Mesenteric fat pad (tissue), 1 donor: ENCODE results near the gene PACS1. TPM values are rescaled to one million over a fixed set of nuclear protein-coding genes. Genes with fewer than 3 reads are reported as not detected.

Source experiments
- DNase-seq: peaks from one replicate; pipeline ENCODE4 v3.0.0-alpha.2; 2020; ENCODE audit warnings: low spot score
- total RNA-seq: library from RNA; stranded (reverse); fragmentation: NEBNext Ultra II Directional; extraction: Animal tissue kit (Norgen Biotek cat#: 25700); gene quantifications from one replicate; pipeline ENCODE4 v1.2.1, GENCODE V29; 2021
- donor health status: DM: yes; HTN: yes; CAD: no.

PACS1 gene
- total RNA-seq, 1 donor from 2014 or later: 64.9 TPM

DNA sequence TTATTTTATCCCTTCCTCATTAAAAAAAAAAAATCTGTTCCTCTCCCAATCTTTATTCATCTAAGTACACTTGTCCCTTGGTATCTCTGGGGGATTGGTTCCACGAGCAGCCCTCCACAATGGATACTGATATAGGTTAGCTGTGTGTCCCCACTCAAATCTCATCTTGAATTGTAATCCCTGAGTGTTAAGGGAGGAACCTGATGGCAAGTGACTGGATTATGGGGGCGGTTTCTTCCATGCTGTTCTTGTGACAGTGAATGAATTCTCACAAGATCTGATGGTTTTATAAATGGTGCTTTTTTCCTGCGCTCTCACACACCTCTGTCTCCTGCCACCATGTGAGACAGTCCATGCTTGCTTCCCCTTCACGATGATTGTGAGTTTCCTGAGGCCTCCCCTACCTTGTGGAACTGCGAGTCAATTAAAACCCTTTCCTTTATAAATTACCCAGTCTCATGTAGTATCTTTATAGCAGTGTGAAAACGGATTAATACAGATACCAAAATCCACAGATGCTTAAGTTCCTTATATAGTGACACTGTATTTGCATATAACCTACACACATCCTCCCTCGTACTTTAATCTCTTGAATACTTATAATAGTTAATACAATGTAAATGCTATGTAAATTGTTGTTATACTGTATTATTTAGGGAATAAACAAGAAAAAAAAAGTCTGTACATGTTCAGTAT, 62.0 kb downstream of the PACS1 start:
- no peak for DNase-seq

DNA sequence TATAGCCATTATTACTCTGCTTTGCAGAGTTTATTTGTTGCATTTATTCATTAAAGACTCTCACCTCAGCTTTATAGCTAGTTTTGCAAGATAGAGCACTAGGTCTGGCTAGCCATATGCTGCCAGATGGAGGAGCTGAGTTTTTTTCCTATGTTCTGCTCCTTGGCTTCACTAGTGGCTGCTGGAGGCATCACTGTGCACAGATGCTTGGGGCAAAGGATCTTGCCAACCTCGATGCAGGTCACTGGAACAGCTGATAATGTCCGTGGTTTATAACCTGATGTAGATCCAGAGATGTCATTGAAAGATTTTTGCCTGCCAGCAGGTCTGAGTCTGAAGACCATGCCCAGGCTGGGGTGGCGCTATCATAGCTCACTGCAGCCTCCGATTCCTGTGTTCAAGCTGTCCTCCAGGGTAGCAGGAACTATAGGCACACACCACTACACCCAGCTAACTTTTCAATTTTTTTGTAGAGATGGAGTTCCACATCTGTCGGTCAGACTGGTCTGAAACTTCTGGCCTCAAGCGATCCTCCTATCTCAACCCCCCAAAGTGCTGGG, 63.2 kb downstream of the PACS1 start:
- no peak for DNase-seq

DNA sequence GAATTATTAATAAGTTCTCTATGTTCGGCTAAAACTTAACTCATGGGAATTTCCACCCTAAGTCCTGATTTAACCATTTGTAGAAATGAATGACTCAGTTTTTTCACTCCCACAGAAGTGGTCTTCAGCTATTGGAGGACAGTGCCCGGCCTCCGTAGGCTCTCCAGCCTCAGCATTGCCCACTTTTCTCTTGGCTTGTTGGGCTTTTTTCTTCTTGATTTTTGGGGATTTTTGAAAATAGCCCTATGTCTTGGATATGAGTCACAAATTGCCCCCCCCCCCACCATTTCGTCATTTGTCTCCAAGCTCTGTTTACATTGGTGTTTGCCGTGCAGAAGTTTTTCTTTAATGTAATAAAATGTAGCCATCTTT, 66.7 kb downstream of the PACS1 start:
- DNase-seq: no peak

DNA sequence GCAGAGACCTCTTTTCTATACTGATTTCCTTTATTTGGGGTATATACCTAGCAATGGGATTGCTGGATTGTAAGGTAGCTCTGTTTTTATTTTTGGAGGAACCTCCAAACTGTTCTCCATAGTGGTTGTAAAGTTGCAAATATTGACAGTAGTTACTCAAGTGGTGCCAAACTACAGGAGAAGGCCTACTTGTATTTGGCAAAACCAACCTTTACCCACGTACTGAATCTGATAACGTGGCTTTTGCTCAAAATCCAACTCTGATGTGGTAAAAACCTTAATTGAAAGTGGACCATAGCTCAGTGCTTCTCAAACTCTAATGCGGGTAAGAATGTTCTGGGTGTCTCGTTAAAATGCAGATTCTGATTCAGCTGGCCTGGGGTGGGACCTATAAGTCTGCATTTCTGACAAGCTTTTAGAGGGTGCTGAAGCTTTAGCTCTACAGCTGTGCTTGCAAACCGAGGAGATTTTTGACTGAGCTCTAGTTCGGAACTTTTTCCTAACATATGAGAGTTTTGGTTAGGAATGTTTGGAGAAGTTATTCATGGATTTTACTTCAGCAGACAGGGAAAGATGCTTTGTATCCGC, 69.8 kb downstream of the PACS1 start:
- DNase-seq: no peak

DNA sequence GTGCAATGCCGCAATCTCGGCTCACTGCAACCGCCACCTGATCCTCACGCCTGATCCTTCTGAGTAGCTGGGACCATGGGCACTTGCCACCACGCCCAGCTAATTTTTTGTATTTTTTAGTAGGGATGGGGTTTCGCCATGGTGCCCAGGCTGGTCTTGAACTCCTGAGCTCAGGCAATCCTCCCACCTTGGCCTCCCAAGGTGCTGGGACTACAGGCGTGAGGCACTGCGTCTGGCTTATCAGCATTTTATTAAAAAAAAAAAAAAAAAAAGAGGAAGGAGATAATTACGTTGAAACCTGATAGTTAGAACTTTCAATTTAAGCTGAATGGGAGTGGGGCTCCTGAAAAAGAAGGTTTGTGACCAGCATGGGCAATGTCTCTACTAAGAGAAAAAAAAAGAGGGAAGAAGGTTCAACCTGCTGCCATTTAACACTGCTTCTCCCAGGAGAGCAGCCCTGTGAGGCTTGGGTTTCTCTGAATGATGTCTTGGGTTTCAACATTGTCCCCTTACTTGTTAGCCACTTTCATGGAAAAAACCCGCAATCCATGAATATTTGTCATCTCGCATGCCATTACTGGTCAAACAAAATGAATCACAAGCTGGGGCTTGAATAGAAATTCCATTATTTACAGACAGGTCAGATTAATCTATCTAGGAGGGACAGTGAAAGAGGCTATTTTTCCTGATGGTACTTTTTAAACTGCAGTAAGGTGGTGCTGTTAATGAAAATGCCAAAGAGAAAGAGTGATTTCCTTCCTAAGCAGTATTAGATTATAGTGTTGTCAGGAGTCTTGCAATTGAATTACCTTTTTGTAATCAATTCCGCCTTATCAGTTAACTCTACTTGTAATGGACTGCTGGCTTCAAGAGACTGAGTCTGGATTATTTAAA, 72.5 kb downstream of the PACS1 start:
- DNase-seq: no peak

DNA sequence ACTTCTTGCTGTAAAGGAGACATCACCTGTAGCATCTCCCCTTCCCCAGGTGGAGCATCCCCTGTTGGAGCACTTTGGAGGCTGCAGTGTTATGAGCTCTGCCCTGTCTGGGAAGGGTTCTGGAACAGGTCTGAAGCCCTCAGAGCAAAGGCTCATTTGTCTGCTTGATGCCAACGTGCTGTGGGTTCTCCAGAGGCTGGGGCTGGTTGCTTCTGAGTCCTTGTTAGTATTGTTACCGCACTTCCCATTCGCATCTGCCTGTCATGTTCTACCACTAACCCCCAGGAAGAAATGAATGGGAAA, 73.1 kb downstream of the PACS1 start:
- DNase-seq: no peak

DNA sequence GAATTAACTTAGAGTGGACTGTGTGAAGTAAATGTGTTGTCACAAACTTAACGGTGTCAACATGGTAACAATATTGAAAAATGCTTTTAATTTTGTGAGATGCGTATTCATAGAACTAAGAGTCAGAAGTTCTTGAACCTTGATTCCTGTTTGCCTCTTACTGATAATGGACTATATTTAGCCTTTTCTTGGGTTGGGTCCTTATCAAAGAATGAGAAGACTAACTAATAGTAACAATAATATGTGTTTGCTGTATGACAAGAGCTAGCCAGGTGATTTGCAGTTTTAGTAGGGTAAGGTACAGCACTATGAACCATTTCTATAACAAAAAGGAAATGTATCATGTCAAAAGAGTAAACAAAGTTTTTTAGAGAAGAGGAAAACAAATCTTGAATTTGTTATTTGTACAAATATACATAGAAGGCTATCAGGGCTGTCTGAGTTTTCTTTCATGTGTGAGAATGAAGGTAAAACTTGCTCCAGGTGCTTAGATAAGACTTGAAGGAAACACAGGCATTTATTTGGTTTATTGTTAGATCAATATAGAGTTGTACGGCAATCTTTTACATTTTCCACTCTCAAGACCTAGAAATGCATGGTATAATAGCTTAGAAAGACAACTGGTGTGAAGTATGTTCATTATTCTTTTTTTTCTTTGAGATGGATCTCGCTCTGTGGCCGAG, 74.1 kb downstream of the PACS1 start:
- no peak for DNase-seq

DNA sequence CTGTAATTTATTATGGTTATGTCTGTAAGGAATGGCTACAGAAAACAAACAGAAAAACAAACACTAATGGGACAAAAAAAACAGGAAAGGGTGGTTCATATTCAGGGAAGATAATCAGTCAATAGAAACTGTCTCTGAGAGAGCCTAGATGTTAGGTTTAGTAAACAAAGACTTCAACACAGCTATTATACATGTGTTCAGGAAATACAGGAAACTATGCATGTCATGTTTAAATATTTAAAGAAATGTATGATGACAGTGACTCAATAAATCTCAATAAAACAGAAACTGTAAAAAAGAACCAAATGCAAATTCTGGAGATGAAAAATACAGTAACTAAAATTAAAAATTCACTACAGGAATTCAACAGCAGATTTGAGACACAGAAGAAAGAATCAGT, 76.0 kb downstream of the PACS1 start:
- DNase-seq: no peak

DNA sequence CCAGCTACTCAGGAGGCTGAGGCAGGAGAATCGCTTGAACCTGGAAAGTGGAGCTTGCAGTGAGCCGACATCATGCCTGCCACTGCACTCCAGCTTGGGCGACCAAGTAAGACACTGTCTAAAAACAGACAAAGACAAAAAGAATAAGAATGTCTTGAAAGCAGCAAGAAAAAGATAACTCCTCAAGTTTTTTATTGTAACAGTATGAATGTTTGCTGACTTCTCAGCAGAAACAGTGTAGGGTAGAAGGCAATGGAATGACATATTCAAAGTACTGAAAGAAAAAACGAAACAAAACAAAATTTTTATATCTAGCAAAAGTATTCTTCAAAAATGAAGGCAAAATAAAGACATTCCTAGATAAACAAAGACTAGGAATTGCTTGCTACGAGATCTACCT, 76.9 kb downstream of the PACS1 start:
- no peak for DNase-seq

DNA sequence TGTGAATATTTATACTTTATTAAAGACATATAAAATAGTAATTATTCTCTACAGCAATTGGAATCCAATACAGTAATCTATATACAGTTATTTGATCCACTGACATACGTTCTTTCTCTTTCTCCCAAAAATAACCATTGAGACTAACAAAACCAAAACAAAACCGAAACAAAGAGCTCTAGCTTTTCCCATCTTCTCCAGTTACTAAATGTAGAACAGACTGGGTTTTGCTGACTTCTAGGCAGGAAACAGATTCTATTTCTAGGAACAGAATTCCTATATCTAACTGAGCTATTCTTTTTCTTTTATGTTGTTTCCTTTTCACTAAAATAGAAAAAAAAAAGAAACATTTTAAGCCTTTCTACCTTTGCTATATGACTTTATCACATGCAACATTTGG, 80.1 kb downstream of the PACS1 start:
- no peak for DNase-seq

DNA sequence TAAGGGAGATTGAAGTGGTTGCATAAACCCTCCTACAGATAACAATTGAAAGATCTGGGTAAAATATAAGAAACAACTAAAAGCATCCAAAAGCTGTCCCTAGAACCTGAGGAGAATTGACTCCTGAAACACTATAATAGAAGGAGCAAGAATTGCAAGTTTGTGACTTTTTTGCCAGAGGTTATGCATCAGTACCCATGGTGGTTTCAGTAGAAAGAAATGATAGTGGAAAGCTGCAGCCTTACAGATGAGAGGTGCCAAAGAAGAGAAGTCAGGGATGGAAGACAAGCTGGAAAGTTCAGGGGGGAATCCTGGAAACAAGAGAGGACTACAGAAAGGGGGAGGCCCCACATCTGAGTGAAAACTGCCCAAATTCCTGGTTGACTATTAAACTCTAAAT, 80.7 kb downstream of the PACS1 start:
- no peak for DNase-seq

DNA sequence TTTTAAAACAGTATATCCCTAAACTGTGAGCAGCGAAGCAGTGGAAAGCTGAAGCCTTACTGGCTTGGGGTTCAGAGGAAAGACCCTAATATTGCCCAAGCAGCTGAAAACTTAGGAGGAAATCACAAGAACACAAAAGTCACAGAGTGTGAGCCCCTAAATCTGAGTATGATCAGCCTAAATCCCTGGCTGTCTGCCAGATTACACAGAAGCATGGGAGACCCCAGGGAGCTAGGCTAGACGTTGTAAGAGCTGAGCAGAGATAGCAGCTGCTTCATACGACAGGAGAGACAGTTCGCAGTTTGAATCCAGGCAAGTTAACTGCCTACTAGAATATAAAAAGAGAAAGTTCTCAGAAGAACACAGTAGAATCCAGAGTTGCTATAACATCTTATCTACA, 81.2 kb downstream of the PACS1 start:
- DNase-seq: no peak

DNA sequence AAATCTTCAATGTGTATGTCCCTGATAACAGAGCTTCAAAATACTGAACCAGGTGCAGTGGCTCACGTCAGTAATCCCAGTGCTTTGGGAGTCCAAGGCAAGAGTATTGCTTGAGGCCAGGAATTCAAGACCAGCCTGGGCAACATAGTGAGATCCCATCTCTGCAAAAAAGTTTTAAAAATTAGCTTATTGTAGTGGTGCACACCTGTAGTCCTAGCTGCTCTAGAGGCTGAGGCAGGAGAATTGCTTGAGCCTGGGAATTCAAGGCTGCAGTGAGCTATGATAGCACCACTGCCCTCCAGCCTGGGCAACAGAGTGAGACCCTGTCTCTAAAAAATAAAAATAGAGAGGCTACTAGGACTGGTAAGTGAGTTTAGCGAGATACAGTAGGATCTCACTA, 84.0 kb downstream of the PACS1 start:
- DNase-seq: no peak

DNA sequence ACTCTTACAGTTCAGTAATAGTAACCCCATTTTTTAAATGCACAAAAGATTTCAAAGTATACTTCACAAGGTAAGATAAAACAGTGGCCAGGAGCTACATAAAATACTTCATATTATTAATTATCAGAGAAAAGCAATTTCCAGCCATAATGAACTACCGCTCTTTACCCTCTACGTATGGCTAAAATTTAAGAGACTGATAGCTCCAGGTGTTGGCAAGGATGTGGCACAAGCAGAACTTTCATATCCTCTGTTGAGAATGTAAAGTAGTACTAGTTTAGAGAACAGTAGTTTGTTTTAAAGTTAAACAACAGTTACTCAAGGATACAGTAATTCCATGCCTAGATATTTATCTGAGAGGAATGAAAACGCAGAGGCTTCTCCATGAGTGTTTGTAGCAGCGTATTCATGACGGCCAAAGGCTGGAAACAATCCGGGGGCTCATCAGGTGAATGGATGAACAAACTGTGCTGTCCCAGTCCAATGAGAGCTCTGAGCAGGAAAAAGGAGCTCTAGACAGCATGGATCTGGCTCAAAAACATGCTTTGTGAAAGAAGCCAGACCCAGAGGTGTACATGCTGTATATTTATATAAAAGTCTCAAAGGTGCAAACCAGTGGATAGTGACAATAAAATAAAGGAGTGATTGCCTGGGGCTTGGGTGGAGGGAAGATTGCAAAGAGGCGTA, 85.5 kb downstream of the PACS1 start:
- no peak for DNase-seq

DNA sequence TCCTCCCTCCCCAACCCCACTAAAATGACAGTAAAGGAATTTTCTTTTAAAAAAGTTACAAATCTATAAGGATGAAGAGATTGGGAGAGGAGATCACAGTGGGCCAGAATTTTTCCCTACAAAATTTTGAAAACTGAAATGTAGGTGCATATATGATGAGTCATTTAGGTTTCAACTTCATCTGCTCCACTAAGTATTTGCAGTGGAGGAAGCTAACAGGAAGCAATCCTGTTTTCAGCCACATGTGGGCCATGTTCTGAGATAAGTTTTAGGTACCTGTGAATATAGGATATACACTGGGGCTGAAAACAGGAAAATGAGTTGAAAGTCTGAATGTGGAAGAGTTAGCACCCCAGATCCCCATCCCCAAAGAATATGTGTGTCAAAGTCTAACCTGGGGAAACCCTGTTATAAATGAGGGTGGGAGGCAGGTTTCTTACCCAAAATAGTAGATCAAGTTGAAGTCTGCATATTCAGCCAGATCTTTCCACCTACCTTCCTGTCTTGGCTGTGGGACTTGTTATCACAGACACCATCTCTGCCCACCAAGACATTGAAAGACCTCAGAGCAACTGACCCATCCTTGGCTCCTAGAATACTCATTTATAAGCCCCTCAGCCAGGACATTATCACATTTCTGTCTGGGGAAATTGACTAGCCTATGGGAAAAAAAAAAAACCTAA, 87.3 kb downstream of the PACS1 start:
- DNase-seq: no peak

DNA sequence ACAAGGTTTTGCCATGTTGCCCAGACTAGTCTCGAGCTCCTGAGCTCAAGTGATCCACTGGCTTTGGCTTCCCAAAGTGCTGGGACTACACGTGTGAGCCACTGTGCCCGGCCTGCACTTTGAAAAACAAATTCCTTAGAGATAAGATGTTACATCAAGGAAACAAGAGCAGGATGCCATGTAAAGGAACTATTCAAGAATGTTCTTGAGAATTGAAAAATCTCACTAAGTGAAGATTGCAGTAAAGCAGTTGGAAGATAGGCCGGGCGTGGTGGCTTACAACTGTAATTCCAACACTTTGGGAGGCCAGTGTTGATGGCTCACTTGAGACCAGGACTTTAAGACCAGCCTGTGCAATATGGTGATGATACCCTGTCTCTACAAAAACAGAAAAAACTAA, 88.1 kb downstream of the PACS1 start:
- no peak for DNase-seq

DNA sequence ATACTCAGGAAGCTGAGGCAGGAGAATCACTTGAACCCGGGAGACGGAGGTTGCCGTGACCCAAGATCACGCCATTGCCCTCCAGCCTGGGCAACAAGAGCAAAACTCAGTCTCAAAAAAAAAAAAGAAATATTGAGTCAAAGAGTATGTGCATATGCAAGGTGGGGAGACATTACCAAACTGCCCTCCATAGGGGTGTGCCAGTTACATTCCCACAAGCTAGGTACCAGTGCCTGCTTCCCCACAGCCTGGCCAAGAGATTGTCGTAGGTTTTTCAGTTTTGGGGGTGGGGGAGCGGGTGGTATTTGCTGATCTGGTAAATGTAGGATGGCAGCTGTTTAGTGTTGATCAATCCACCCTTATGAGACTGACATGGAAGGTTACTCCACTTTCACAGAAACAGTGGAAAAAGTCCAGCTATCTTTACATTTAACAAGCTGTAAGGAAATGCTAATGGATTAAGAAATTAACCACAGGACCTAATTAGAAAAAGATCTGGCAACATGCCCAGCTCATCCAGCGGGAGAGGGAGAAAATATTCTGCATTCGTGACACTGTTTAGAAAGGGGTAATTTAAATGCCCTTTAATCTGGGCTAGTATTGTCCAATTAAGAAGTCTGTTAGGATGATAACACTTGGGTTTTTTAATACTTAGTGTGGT, 89.4 kb downstream of the PACS1 start:
- DNase-seq: no peak

DNA sequence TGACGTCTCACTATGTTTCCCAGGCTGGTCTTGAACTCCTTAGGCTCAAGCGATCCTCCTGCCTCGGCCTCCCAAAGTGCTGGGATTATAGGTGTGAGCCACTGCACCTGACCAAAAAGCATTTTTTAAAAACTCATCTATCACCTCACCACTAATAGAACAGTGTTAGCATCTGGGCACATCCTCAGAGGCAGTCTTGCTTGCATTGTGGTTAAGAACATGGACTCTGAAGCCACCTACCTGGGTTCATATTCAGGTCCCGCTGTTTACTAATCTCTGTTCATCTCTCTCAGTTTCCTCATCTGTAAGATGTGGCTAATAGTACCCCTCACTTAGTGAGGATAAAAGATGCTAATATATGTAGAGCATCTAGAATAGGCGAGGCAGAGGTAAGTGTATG, 90.6 kb downstream of the PACS1 start:
- no peak for DNase-seq

DNA sequence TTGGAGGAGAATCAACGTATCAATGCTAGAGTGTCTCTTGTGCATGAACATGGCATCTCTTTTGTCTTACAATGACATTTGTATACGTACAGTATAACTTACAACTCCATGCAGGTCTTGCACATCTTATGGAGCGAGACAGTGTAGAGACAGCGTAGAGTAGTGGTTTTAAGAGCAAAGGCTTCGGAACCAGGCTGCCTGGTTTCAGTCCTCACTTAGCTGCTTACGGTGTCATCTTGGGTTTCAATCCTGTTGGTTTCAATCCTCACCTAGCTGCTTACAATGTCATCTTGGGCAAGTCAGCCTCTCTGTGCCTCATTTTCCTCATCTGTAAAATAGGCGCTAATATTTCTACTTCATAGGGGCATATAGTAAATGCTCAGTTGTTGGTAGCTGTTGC, 98.2 kb downstream of the PACS1 start:
- DNase-seq: no peak

DNA sequence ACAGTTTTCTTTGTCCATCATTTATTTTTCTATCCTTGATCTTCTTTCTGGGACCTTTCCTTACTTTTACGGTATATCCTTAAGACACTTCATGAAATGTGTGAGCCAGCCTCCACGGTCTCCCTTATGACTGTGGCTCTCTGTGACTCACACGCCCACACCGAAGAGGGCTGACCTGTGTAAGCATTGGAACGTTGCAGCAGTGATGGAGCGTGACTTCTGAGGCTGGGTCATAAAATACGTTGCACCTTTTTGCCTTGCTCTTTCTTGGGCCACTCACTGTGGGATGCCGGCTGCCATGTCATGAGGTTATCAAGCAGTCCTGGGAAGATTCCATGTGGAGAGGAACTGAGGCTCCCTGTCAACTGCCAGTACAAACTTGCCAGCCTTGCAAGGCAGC, 102.1 kb downstream of the PACS1 start:
- DNase-seq: no peak
